ENCODE measurements around the gene SHTN1. TPM values are rescaled to one million over a fixed set of nuclear protein-coding genes. Genes with fewer than 3 reads are reported as not detected.

The SHTN1 gene
- total RNA-seq, 1 donor from 2014 or later, result 106 TPM

DNA sequence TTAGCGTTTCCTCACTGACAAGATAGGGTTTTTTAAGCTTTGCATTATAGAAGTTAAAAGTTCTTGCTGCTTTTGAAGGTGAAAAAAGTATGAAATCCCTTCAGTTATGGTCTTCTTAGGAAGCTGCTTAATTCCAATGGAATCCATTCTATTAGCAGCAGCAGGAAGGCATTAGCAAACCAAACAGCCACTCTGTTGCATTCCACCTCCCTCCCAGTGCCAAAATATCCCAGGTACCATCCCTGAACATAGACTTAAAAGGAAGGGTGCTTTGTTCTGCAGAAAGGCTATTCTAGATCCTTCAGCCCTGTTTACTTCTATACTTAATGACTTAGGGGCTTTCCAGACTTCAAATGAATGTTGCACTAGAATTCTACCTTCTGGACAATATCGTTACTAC, 131.9 kb downstream of the SHTN1 start:
- Mint-ChIP-seq H3K36me3 (ENCODE audit: low read depth, unreplicated experiment) (peaks cover 4% of the 10 kb centered on the region), H3K4me1 (ENCODE audit: unreplicated experiment) (no peaks in the 10 kb centered on the region), H3K9me3 (ENCODE audit: unreplicated experiment) (no peaks in the 10 kb centered on the region), H3K4me3 (ENCODE audit: unreplicated experiment) (no peak overlapping the region), H3K27ac (ENCODE audit: unreplicated experiment) (no peak overlapping the region), H3K27me3 (ENCODE audit: unreplicated experiment) (peaks cover 4% of the 10 kb centered on the region)
- no peak for DNase-seq (ENCODE audit: low spot score)
- TF ChIP-seq, protein P1, sequence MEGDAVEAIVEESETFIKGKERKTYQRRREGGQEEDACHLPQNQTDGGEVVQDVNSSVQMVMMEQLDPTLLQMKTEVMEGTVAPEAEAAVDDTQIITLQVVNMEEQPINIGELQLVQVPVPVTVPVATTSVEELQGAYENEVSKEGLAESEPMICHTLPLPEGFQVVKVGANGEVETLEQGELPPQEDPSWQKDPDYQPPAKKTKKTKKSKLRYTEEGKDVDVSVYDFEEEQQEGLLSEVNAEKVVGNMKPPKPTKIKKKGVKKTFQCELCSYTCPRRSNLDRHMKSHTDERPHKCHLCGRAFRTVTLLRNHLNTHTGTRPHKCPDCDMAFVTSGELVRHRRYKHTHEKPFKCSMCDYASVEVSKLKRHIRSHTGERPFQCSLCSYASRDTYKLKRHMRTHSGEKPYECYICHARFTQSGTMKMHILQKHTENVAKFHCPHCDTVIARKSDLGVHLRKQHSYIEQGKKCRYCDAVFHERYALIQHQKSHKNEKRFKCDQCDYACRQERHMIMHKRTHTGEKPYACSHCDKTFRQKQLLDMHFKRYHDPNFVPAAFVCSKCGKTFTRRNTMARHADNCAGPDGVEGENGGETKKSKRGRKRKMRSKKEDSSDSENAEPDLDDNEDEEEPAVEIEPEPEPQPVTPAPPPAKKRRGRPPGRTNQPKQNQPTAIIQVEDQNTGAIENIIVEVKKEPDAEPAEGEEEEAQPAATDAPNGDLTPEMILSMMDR (IDR thresholded peaks at IDR 0.05; ENCODE audit: unreplicated experiment), result no peak

DNA sequence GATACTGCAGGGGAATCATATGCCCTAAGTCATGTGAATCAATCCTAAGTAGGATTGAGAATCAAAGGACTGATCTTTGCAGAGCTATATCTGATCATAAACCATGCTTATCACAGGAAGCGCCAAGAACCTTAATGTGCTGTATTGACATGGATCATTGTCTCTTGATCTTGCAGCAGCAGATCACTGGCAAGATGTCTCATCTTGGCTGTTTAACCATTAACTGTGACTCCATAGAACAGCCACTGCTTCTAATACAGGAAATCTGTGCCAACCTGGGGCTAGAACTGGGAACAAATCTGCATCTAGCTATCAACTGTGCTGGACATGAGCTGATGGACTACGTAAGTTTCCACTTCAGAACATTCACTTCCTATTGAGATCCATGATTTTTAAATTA, 134.0 kb downstream of the SHTN1 start:
- Mint-ChIP-seq H3K4me1 (ENCODE audit: unreplicated experiment) (no peaks in the 10 kb centered on the region), H3K27me3 (ENCODE audit: unreplicated experiment) (peaks cover 4% of the 10 kb centered on the region), H3K36me3 (ENCODE audit: low read depth, unreplicated experiment) (peaks cover 4% of the 10 kb centered on the region), H3K27ac (ENCODE audit: unreplicated experiment) (no peak overlapping the region), H3K9me3 (ENCODE audit: unreplicated experiment) (no peaks in the 10 kb centered on the region), H3K4me3 (ENCODE audit: unreplicated experiment) (no peak overlapping the region)
- DNase-seq (ENCODE audit: low spot score), result no peak
- TF ChIP-seq, protein P1 (IDR thresholded peaks at IDR 0.05; ENCODE audit: unreplicated experiment), result no peak

DNA sequence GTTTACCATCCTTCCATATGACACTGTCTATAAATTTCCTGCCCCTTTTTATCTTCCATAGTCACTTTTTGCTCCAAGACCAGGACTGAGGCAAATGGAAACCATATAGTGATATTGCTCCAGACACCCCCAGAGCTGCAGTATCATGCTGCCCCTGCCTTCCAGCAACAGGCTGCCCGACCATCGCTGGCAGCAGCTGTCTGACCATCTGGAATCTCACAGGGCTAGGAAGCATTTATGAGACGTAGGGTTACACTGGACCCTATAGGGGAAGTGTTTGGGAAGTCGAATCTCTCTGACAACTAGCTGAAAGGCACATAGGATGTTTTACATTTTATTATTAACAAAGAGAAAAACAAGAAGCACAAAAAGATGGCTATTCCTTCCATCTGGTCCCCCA, 136.3 kb downstream of the SHTN1 start:
- Mint-ChIP-seq H3K4me1 (ENCODE audit: unreplicated experiment) (no peaks in the 10 kb centered on the region), H3K4me3 (ENCODE audit: unreplicated experiment) (no peak overlapping the region), H3K9me3 (ENCODE audit: unreplicated experiment) (no peaks in the 10 kb centered on the region), H3K36me3 (ENCODE audit: low read depth, unreplicated experiment) (peaks cover 4% of the 10 kb centered on the region), H3K27ac (ENCODE audit: unreplicated experiment) (no peak overlapping the region), H3K27me3 (ENCODE audit: unreplicated experiment) (peaks cover 4% of the 10 kb centered on the region)
- no peak for DNase-seq (ENCODE audit: low spot score)
- TF ChIP-seq, protein P1 (IDR thresholded peaks at IDR 0.05; ENCODE audit: unreplicated experiment), result no peak

DNA sequence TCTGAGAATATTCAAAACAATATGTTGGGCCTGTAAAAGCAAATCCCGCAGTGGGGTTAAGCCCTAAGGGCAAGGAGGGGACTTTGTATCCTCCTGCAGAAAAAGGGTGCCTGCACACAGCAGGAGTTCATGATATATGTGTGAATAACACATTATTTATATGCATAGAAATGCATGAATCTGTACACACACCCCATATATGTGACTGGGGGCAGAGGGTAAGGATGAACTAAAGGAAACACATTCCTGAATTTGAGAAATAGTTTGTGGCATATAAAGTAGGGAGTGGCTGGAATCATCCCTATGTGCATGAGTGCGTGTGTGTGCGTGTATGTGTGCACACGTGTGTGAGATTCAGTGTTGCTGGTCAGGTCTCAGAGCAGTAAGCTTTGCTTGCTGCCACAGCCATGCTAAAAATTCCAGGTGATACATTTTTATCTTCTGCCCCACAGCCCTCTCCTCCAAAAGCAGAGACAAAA, 136.8 kb downstream of the SHTN1 start:
- TF ChIP-seq, protein P1 (IDR thresholded peaks at IDR 0.05; ENCODE audit: unreplicated experiment), result no peak
- Mint-ChIP-seq H3K27me3 (ENCODE audit: unreplicated experiment) (peaks cover 4% of the 10 kb centered on the region), H3K4me1 (ENCODE audit: unreplicated experiment) (no peaks in the 10 kb centered on the region), H3K36me3 (ENCODE audit: low read depth, unreplicated experiment) (peaks cover 4% of the 10 kb centered on the region), H3K27ac (ENCODE audit: unreplicated experiment) (no peak overlapping the region), H3K9me3 (ENCODE audit: unreplicated experiment) (no peaks in the 10 kb centered on the region), H3K4me3 (ENCODE audit: unreplicated experiment) (no peak overlapping the region)
- no peak for DNase-seq (ENCODE audit: low spot score)

DNA sequence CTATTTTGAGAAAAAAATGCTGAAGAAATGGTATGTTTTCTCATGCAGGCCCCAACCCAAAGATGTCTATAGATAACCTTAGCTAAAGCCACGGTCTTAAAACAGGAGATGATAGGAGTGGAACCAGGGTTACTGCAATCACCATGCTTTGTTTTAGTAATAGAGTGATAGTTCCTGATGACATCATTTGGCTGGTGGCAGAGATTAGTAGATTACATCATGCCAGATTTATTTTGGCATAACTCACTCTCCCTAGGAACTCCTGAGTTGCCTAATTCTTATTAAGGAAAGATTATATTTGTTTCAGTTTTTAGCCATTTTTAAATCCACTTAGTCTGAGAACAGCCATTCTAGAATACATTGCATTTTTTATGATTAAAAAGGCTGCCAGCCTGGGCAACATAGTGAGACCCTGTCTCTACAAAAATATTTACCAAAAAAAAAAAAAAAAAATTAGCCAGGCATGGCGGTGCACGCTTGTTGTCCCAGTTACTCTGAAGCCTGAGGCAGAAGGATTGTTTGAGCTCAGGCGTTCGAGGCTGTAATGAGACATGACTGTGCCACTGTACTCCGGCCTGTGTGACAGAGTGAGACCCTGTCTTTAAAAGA, 137.9 kb downstream of the SHTN1 start:
- Mint-ChIP-seq H3K4me3 (ENCODE audit: unreplicated experiment) (no peak overlapping the region), H3K36me3 (ENCODE audit: low read depth, unreplicated experiment) (no peaks in the 10 kb centered on the region), H3K27me3 (ENCODE audit: unreplicated experiment) (peaks cover 4% of the 10 kb centered on the region), H3K27ac (ENCODE audit: unreplicated experiment) (no peak overlapping the region), H3K9me3 (ENCODE audit: unreplicated experiment) (no peaks in the 10 kb centered on the region), H3K4me1 (ENCODE audit: unreplicated experiment) (no peaks in the 10 kb centered on the region)
- TF ChIP-seq, protein P1 (IDR thresholded peaks at IDR 0.05; ENCODE audit: unreplicated experiment), result no peak
- no peak for DNase-seq (ENCODE audit: low spot score)
